D721Med (cell line): ENCODE results near the gene CHI3L1.

ENCODE experiments used
- DNase-seq: peaks from one replicate; pipeline ENCODE4 v3.0.0; 2011; ENCODE audit warnings: low spot score; ENCODE audit not compliant: insufficient read length
- FAIRE-seq: peaks from 2 replicates; lab custom pipeline; 2011; peaks lifted over from hg19 to GRCh38; lab: Jason Lieb, UNC
- CTCF ChIP-seq: IDR thresholded peaks from 2 replicates; pipeline ENCODE4 v1.5.1; 2012; ENCODE audit warnings: mild to moderate bottlenecking, control low read depth; ENCODE audit not compliant: insufficient read depth; ENCODE audit errors: missing control alignments

CHI3L1 gene

GRCh38 chr1:203156280-203156679 lies 30.2 kb downstream of the CHI3L1 start:
- no peak for TF ChIP-seq CTCF
- FAIRE-seq (no peak), DNase-seq (no peak)

GRCh38 chr1:203153989-203154821 lies 32.3 kb downstream of the CHI3L1 start:
- DNase-seq, result no peak
- no peak for FAIRE-seq
- no peak for TF ChIP-seq CTCF

DNA sequence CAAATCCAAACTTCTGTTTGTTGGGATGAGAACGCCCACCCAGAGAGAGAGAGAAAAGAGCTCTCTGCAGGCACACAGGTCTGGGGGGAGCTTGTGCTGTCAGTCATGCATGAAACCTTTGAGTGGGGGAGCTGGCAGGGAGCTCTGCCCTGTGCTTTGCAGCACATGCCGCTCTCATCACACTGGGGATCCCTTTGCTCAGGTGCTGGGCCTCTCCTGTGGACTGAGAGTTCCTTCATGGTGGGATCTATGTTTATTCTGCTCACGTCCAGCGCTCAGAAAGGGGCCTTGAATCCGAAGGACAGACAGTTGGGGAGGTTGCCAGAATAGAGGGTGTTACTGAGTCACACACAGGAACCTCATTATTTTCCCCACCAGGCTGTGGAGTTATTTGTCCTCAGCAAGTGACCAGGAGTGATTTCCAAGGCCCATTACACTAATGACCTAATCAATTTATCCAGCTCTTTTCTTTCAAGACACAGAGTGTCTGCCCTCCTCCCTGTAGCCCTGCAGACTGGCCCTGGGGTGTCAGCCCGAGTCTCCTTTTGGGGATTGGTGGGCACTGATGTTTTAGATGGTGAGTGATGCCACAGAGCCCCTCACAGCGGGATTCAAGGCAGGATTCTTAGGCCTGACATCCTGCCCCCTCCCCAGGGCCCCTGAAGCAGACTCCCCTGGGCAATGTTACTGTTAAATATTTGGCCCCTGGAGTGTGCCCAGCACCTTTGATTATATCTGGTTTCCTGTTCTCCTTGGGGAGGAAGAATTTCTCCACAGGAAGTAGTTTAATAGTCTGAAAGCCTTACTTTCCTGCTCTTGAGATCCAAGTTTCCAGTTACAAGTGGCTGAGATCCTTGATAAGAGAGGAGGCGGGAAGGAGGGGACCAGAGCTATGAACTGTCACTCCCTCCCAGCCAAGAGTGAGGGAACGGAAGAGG lies 33.2 kb downstream of the CHI3L1 start:
- FAIRE-seq (no peak), DNase-seq (no peak)
- TF ChIP-seq CTCF, result no peak

GRCh38 chr1:203152158-203153034 lies 34.1 kb downstream of the CHI3L1 start:
- no peak for DNase-seq
- no peak for TF ChIP-seq CTCF
- FAIRE-seq, result no peak

DNA sequence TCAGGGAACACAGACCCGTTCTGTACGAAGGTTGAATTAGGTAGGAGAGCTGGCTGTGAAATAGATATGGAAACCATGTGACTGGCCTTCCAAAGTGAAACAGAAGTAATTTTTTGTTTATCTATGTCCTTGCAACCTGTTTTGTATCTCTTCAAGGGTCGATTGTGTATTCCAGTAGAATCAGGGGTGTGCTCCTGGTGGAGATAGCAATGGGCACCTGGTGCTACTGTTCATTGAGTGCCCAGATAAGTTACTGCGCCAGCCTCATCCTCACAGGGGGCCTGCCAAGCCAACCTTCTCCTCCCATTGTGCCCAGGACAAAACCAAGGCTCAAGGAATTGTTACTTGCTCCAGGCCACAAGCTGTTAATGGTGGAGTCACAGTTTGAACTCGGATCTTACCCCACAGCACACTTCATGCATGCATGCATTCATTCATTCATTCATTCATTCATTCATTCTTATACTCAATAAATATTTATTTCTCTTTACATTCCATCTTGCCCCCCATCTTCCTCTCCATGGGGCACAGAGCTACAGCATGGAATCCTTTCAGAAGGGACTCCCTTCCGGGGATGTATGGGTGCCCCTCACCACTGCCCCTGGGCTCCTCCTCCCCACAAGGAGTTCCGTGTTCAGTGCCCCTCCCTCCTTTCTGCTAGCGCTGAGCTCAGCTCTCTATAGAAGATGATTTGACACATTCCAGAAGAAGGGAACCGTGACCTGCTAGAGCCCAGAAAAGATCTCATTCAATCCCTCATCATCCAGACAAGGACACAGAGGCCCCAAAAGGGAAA lies 34.9 kb downstream of the CHI3L1 start:
- DNase-seq (no peak), FAIRE-seq (no peak)
- TF ChIP-seq CTCF, result no peak
